ENCODE results near the gene KRT3.
"Not testable (repeated sequence)": the region's sequence is repeated elsewhere in the genome, so short reads cannot be mapped to it uniquely, and the experiment has no call there.

The KRT3 gene

GRCh38 chr12:52760623-52761022, 35.3 kb downstream of the KRT3 start:
- DNase-seq (ENCODE audit: low read depth in 2 of 2): no peak

GRCh38 chr12:52759695-52760094, 36.2 kb downstream of the KRT3 start:
- no peak for DNase-seq (ENCODE audit: low read depth in 2 of 2)

- no peak for DNase-seq (ENCODE audit: low read depth in 2 of 2)
Observed at GRCh38 chr12:52759218-52759617, 36.7 kb downstream of the KRT3 start.

- no peak for DNase-seq (ENCODE audit: low read depth in 2 of 2)
Observed at GRCh38 chr12:52757449-52758176, 38.3 kb downstream of the KRT3 start.

- no peak for DNase-seq (ENCODE audit: low read depth in 2 of 2)
Observed at GRCh38 chr12:52756281-52756960, 39.5 kb downstream of the KRT3 start.

GRCh38 chr12:52755533-52755932, 40.4 kb downstream of the KRT3 start:
- no peak for DNase-seq (ENCODE audit: low read depth in 2 of 2)

GRCh38 chr12:52754135-52754534, 41.8 kb downstream of the KRT3 start:
- DNase-seq (ENCODE audit: low read depth in 2 of 2): no peak

GRCh38 chr12:52753283-52753682, 42.6 kb downstream of the KRT3 start:
- no peak for DNase-seq (ENCODE audit: low read depth in 2 of 2)

GRCh38 chr12:52752516-52752915, 43.4 kb downstream of the KRT3 start:
- DNase-seq (ENCODE audit: low read depth in 2 of 2): no peak

GRCh38 chr12:52751795-52752194, 44.1 kb downstream of the KRT3 start:
- no peak for DNase-seq (ENCODE audit: low read depth in 2 of 2)

- not testable (repeated sequence) for DNase-seq (ENCODE audit: low read depth in 2 of 2)
Observed at GRCh38 chr12:52750532-52750931, 45.4 kb downstream of the KRT3 start.

- DNase-seq (ENCODE audit: low read depth in 2 of 2): no peak
Observed at GRCh38 chr12:52749827-52750226, 46.1 kb downstream of the KRT3 start.

- DNase-seq (ENCODE audit: low read depth in 2 of 2): no peak
Observed at GRCh38 chr12:52748578-52748977, 47.3 kb downstream of the KRT3 start.

GRCh38 chr12:52745554-52745953, 50.4 kb downstream of the KRT3 start:
- DNase-seq (ENCODE audit: low read depth in 2 of 2): no peak

- no peak for DNase-seq (ENCODE audit: low read depth in 2 of 2)
Observed at GRCh38 chr12:52744493-52745156, 51.3 kb downstream of the KRT3 start.

- DNase-seq (ENCODE audit: low read depth in 2 of 2): no peak
Observed at GRCh38 chr12:52742822-52743457, 53.0 kb downstream of the KRT3 start.

GRCh38 chr12:52742196-52742580, 53.7 kb downstream of the KRT3 start:
- no peak for DNase-seq (ENCODE audit: low read depth in 2 of 2)

GRCh38 chr12:52741375-52742195, 54.3 kb downstream of the KRT3 start:
- peak; percentile 9 to 13 for DNase-seq (ENCODE audit: low read depth in 2 of 2)

GRCh38 chr12:52740584-52740983, 55.3 kb downstream of the KRT3 start:
- no peak for DNase-seq (ENCODE audit: low read depth in 2 of 2)

GRCh38 chr12:52739963-52740362, 56.0 kb downstream of the KRT3 start:
- DNase-seq (ENCODE audit: low read depth in 2 of 2): no peak

All from fibroblast of skin of left biceps (primary cell).